NAMALWA (cell line): Measurements from ENCODE around the gene EPB41L4B.
"Not testable (repeated sequence)": the region's sequence is repeated elsewhere in the genome, so short reads cannot be mapped to it uniquely, and the experiment has no call there.

Source experiments
- DNase-seq: peaks from one replicate; pipeline ENCODE4 v3.0.0-alpha.2; 2015; ENCODE audit warnings: low spot score

Gene EPB41L4B

GRCh38 chr9:109320742-109321448 lies at the start of gene EPB41L4B:
Gene EPB41L4B (minus strand): TSS chr9:109321059. CDS start chr9:109320446, 613 bp downstream.
- DNase-seq, result peak; percentile 82

GRCh38 chr9:109369285-109369684 lies 48.4 kb upstream of the EPB41L4B start:
- DNase-seq, result no peak

- DNase-seq, result no peak
These were observed 39.9 kb upstream of the EPB41L4B start for GRCh38 chr9:109360771-109361170.

- not testable (repeated sequence) for DNase-seq
These were observed 38.2 kb upstream of the EPB41L4B start for GRCh38 chr9:109358968-109359603.

GRCh38 chr9:109355564-109356297 lies 34.9 kb upstream of the EPB41L4B start:
- DNase-seq, result no peak

GRCh38 chr9:109354190-109354589 lies 33.3 kb upstream of the EPB41L4B start:
- DNase-seq, result no peak

GRCh38 chr9:109351032-109351431 lies 30.2 kb upstream of the EPB41L4B start:
- no peak for DNase-seq

GRCh38 chr9:109349421-109349846 lies 28.6 kb upstream of the EPB41L4B start:
- no peak for DNase-seq

GRCh38 chr9:109346904-109347303 lies 26.0 kb upstream of the EPB41L4B start:
- DNase-seq, result no peak

- DNase-seq, result no peak
These were observed 24.0 kb upstream of the EPB41L4B start for GRCh38 chr9:109344866-109345265.

- DNase-seq, result no peak
These were observed 22.0 kb upstream of the EPB41L4B start for GRCh38 chr9:109342878-109343277.

GRCh38 chr9:109341561-109341960 lies 20.7 kb upstream of the EPB41L4B start:
- DNase-seq, result no peak

- not testable (repeated sequence) for DNase-seq
These were observed 20.1 kb upstream of the EPB41L4B start for GRCh38 chr9:109340979-109341378.

- DNase-seq, result no peak
These were observed 15.6 kb upstream of the EPB41L4B start for GRCh38 chr9:109336409-109336808.

- DNase-seq, result no peak
These were observed 15.1 kb upstream of the EPB41L4B start for GRCh38 chr9:109335929-109336328.

GRCh38 chr9:109335121-109335520 lies 14.3 kb upstream of the EPB41L4B start:
- DNase-seq, result no peak

GRCh38 chr9:109331353-109331752 lies 10.5 kb upstream of the EPB41L4B start:
- no peak for DNase-seq

GRCh38 chr9:109329638-109330258 lies 8.9 kb upstream of the EPB41L4B start:
- DNase-seq, result no peak

GRCh38 chr9:109328978-109329637 lies 8.2 kb upstream of the EPB41L4B start:
- no peak for DNase-seq

- no peak for DNase-seq
These were observed 4.2 kb upstream of the EPB41L4B start for GRCh38 chr9:109325089-109325488.

GRCh38 chr9:109323771-109324170 lies 2.9 kb upstream of the EPB41L4B start:
- DNase-seq, result no peak

GRCh38 chr9:109321727-109322126 lies 868 bp upstream of the EPB41L4B start:
- no peak for DNase-seq
